SK-N-MC (cell line): ENCODE results near the gene FGF12.

Experiments
- EZH2 ChIP-seq: fragments of 200-600 bp; sonication (generic); IDR thresholded peaks from one replicate; pipeline ENCODE4 v1.6.1; 2017; ENCODE audit warnings: antibody characterized with exemption
- FOXP2 ChIP-seq: optimal IDR thresholded peaks from 2 replicates; pipeline ENCODE3; 2011; ENCODE audit warnings: mild to moderate bottlenecking, moderate library complexity; ENCODE audit not compliant: insufficient read depth; ENCODE audit errors: extremely low read length, control extremely low read depth
- POLR2AphosphoS5 ChIP-seq: IDR thresholded peaks from 2 replicates; pipeline ENCODE4 v1.6.1; 2012; ENCODE audit warnings: mild to moderate bottlenecking, low read depth, low read length, borderline replicate concordance

DNA sequence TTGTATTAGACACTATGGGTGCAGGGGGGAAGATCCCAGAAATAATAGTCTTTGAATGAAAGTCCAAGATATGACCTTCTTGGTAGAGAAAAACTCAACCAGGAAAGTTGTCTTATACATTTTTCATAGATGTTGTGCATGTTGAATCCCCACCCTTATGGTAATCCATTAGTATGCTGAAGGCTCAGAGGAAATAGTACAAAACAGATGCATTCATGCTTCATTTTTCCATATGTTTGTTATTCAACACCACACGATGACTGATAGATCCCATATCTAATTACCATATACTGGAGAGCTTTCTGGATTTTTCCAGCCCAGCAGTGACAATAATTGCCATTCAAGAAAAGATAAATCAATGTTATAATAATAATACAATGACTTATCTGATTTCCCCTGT is 487.4 kb downstream of the FGF12 start:
- TF ChIP-seq EZH2 = no peak
- TF ChIP-seq POLR2AphosphoS5 = no peak
- TF ChIP-seq FOXP2 = no peak
